Measurements from ENCODE around the gene MMP17.

DNA sequence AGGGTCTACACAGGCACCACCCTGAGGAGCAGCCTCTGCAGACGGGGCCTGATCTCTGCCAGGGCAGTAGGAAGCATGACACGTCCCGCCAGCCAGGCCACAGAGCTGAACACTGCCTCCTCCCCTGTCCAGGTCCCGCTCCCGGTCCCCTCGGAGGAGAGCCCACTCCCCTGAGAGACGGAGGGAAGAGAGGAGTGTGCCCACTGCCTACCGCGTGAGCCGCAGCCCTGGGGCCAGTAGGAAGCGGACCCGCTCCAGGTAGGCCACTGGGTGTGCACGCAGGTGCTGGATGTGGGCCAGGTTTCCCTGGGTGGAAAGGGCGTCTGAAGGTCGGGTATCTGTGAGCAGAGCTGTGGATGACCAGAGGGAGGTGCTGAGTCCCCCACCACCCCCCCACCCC, 41.9 kb upstream of the MMP17 start:
- TF ChIP-seq, protein P1, sequence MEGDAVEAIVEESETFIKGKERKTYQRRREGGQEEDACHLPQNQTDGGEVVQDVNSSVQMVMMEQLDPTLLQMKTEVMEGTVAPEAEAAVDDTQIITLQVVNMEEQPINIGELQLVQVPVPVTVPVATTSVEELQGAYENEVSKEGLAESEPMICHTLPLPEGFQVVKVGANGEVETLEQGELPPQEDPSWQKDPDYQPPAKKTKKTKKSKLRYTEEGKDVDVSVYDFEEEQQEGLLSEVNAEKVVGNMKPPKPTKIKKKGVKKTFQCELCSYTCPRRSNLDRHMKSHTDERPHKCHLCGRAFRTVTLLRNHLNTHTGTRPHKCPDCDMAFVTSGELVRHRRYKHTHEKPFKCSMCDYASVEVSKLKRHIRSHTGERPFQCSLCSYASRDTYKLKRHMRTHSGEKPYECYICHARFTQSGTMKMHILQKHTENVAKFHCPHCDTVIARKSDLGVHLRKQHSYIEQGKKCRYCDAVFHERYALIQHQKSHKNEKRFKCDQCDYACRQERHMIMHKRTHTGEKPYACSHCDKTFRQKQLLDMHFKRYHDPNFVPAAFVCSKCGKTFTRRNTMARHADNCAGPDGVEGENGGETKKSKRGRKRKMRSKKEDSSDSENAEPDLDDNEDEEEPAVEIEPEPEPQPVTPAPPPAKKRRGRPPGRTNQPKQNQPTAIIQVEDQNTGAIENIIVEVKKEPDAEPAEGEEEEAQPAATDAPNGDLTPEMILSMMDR (conservative IDR thresholded peaks at IDR 0.05; ENCODE audit: low read depth, low read length) = no peak
- no peak for TF ChIP-seq EZH2 (IDR thresholded peaks at IDR 0.05; ENCODE audit: borderline replicate concordance, low read depth, low read length, poor library complexity, severe bottlenecking)
